PC-3 (cell line): Measurements from ENCODE around the gene WNK4. TPM values are rescaled to one million over a fixed set of nuclear protein-coding genes. Genes with fewer than 3 reads are reported as not detected.

ENCODE experiments used
- ATAC-seq: fragments of 200-7000 bp; cut with Tn5 transposase; 2 replicates; pipeline ENCODE4 v1.9.1; 2020; ENCODE audit warnings: mild to moderate bottlenecking, moderate library complexity
- BruUV-seq: library from RNA; stranded (reverse); fragments of 400-500 nt; replicated peaks from 2 replicates; lab custom pipeline; 2021; lab: Mats Ljungman, UMichigan
- CTCF ChIA-PET: fragments of 300-600 bp; sonication (Branson Sonifier 250); formaldehyde crosslinking; loops from one replicate; lab custom pipeline; 2022; ENCODE audit warnings: antibody characterized with exemption; lab: Charles Lee
- POLR2A ChIA-PET: fragments of 300-600 bp; sonication (Branson Sonifier 250); formaldehyde crosslinking; loops from one replicate; lab custom pipeline; 2022; ENCODE audit warnings: antibody characterized with exemption; ENCODE audit not compliant: unreplicated experiment; lab: Charles Lee
- DNase-seq: peaks from one replicate; pipeline ENCODE4 v3.0.0-alpha.2; 2015
- H2AFZ ChIP-seq: fragments of 300-600 bp; sonication (generic); 2 replicates; pipeline ENCODE4 v1.6.0; 2016; ENCODE audit warnings: antibody characterized with exemption, low read length
- H3F3A ChIP-seq: fragments of 300-600 bp; sonication (generic); one replicate; pipeline ENCODE4 v1.6.0; 2017; ENCODE audit warnings: antibody characterized with exemption, low read length, control low read depth, mild to moderate bottlenecking; ENCODE audit not compliant: unreplicated experiment
- H3K27ac ChIP-seq: fragments of 300-600 bp; sonication (generic); 2 replicates; pipeline ENCODE4 v1.5.1; 2016; ENCODE audit warnings: mild to moderate bottlenecking, low read length
- H3K27me3 ChIP-seq: fragments of 300-600 bp; sonication (generic); 2 replicates; pipeline ENCODE4 v1.6.1; 2016; ENCODE audit warnings: low read length, mixed read lengths
- H3K36me3 ChIP-seq: fragments of 300-600 bp; sonication (generic); 2 replicates; pipeline ENCODE4 v1.6.1; 2016; ENCODE audit warnings: low read depth, mixed run types, low read length, mixed read lengths
- H3K4me1 ChIP-seq: fragments of 300-600 bp; sonication (generic); 2 replicates; pipeline ENCODE4 v1.5.1; 2016; ENCODE audit warnings: low read length; ENCODE audit not compliant: insufficient read depth
- H3K4me2 ChIP-seq: fragments of 300-600 bp; sonication (generic); 2 replicates; pipeline ENCODE4 v1.6.0; 2016; ENCODE audit warnings: low read length
- H3K4me3 ChIP-seq: fragments of 300-600 bp; sonication (generic); 2 replicates; pipeline ENCODE4 v1.5.1; 2016; ENCODE audit warnings: mild to moderate bottlenecking, low read length, mixed read lengths
- H3K79me2 ChIP-seq: fragments of 300-600 bp; sonication (generic); 2 replicates; pipeline ENCODE4 v1.6.1; 2017; ENCODE audit warnings: low read length, mixed read lengths
- H3K9ac ChIP-seq: fragments of 300-600 bp; sonication (generic); 2 replicates; pipeline ENCODE4 v1.6.0; 2016; ENCODE audit warnings: mild to moderate bottlenecking, low read length
- H3K9me2 ChIP-seq: fragments of 300-600 bp; sonication (generic); replicated peaks from 2 replicates; pipeline ENCODE4 v1.6.1; 2016; ENCODE audit warnings: mixed run types, low read length, mixed read lengths
- H3K9me3 ChIP-seq: fragments of 300-600 bp; sonication (generic); 2 replicates; pipeline ENCODE4 v1.6.1; 2016; ENCODE audit warnings: low read length, mixed read lengths
- H4K20me1 ChIP-seq: fragments of 300-600 bp; sonication (generic); 2 replicates; pipeline ENCODE4 v1.6.1; 2016; ENCODE audit warnings: low read length, mixed read lengths
- CTCF ChIP-seq: fragments of 300-600 bp; sonication (generic); conservative IDR thresholded peaks from 2 replicates; pipeline ENCODE4 v1.5.1; 2017; ENCODE audit warnings: antibody characterized with exemption, low read depth, mild to moderate bottlenecking, low read length
- EZH2 ChIP-seq: fragments of 300-600 bp; sonication (generic); IDR thresholded peaks from one replicate; pipeline ENCODE4 v1.6.1; 2017; ENCODE audit warnings: antibody characterized with exemption, mild to moderate bottlenecking, low read length; ENCODE audit not compliant: unreplicated experiment
- EZH2phosphoT487 ChIP-seq: fragments of 300-600 bp; sonication (generic); IDR thresholded peaks from 2 replicates; pipeline ENCODE4 v1.6.1; 2018; ENCODE audit warnings: mild to moderate bottlenecking, antibody characterized with exemption, low read length, borderline replicate concordance
- intact Hi-C: fragments of 100-400 bp; cut with micrococcal nuclease; formaldehyde crosslinking; loops from 2 replicates; pipeline ENCODE4 v1.9.0; 2023
- total RNA-seq: library from RNA; depleted of rRNA; stranded (reverse); fragments of >200 nt; gene quantifications from 2 replicates; pipeline ENCODE4 v1.2.3, GENCODE V29; 2014

The WNK4 gene
- total RNA-seq, 1 experiment from 2014 or later: 13.0 TPM

- Histone ChIP-seq H3K9me2 (no peaks in the 10 kb centered on the region), H3K4me2 (peak within 1 kb of the TSS; percentile 65), H2AFZ (peak within 1 kb of the TSS; percentile 57; the same call in 1 of the 2 replicates), H4K20me1 (no peaks in the 10 kb centered on the region), H3K4me3 (peak within 1 kb of the TSS; percentile 49; the same call in 1 of the 2 replicates), H3K36me3 (no peaks in the 10 kb centered on the region), H3K27ac (no peak within 1 kb of the TSS), H3K79me2 (no peaks in the 10 kb centered on the region), H3K4me1 (no peaks in the 10 kb centered on the region; the same call in 1 of the 2 replicates), H3K9ac (no peak within 1 kb of the TSS), H3F3A (no peaks in the 10 kb centered on the region), H3K9me3 (no peaks in the 10 kb centered on the region), H3K27me3 (no peaks in the 10 kb centered on the region)
- DNase-seq (no peak), ATAC-seq (peak; percentile 49)
- CTCF ChIA-PET: no interaction called here
- intact Hi-C loops: no loop called here
- TF ChIP-seq EZH2phosphoT487: no peak
- no peak for TF ChIP-seq CTCF
- TF ChIP-seq EZH2: no peak
- POLR2A ChIA-PET: no interaction called here
- no TSS peak for BruUV-seq
These were observed 19.5 kb upstream of the WNK4 start, which contains the start of gene RAMP2 for GRCh38 chr17:42760652-42761581. Gene RAMP2, plus strand, starts transcription at chr17:42761227. Its CDS starts 35 bp downstream, at chr17:42761262.

- Histone ChIP-seq H3K4me1 (no peaks in the 10 kb centered on the region; the same call in 1 of the 2 replicates), H3K9ac (no peak overlapping the region), H3K4me2 (peak overlapping the region; percentile 65; the same call in 1 of the 2 replicates), H3K4me3 (peak overlapping the region; percentile 49; the same call in 1 of the 2 replicates), H2AFZ (peak overlapping the region; percentile 57; the same call in 1 of the 2 replicates), H3K9me3 (no peaks in the 10 kb centered on the region), H3K36me3 (no peaks in the 10 kb centered on the region), H3F3A (no peaks in the 10 kb centered on the region), H3K27ac (no peak overlapping the region), H3K9me2 (no peaks in the 10 kb centered on the region), H4K20me1 (no peaks in the 10 kb centered on the region), H3K27me3 (no peaks in the 10 kb centered on the region), H3K79me2 (no peaks in the 10 kb centered on the region)
- TF ChIP-seq EZH2phosphoT487 (no peak), EZH2 (no peak), CTCF (no peak)
- CTCF ChIA-PET: no interaction called here
- no TSS peak for BruUV-seq
- POLR2A ChIA-PET: no interaction called here
- intact Hi-C loops: no loop called here
- DNase-seq (no peak), ATAC-seq (no peak)
These were observed 18.8 kb upstream of the WNK4 start for GRCh38 chr17:42761638-42762037.

GRCh38 chr17:42766124-42766523 lies 14.3 kb upstream of the WNK4 start:
- DNase-seq: no peak
- H3K9me2 ChIP-seq: no peaks in the 10 kb centered on the region
- no peak for TF ChIP-seq EZH2phosphoT487
- no peak for TF ChIP-seq CTCF
- no peak for TF ChIP-seq EZH2
- no peaks in the 10 kb centered on the region; the same call in 1 of the 2 replicates for H3K4me1 ChIP-seq
- no peaks in the 10 kb centered on the region for H4K20me1 ChIP-seq
- H3K79me2 ChIP-seq: no peaks in the 10 kb centered on the region
- H3K36me3 ChIP-seq: no peaks in the 10 kb centered on the region
- H3K9me3 ChIP-seq: no peaks in the 10 kb centered on the region
- ATAC-seq: no peak
- H3F3A ChIP-seq: no peaks in the 10 kb centered on the region
- no peak overlapping the region for H3K27ac ChIP-seq
- intact Hi-C loops: no loop called here
- no TSS peak for BruUV-seq
- H3K27me3 ChIP-seq: no peaks in the 10 kb centered on the region
- H2AFZ ChIP-seq: no peak overlapping the region
- ChIA-PET CTCF (no interaction called here), POLR2A (no interaction called here)
- H3K9ac ChIP-seq: no peak overlapping the region
- H3K4me2 ChIP-seq: no peak overlapping the region
- no peak overlapping the region for H3K4me3 ChIP-seq
